GM18861 (cell line): ENCODE results near the gene GPANK1.

Source experiments
- ATAC-seq: cut with Tn5 transposase; IDR thresholded peaks from one replicate; pipeline ENCODE4 v1.9.1; 2021; ENCODE audit not compliant: unreplicated experiment

GPANK1 gene

GRCh38 chr6:31691564-31692108, 26.8 kb upstream of the GPANK1 start:
- no peak for ATAC-seq

GRCh38 chr6:31691078-31691463, 26.3 kb upstream of the GPANK1 start:
- no peak for ATAC-seq

- ATAC-seq, result no peak
Observed at GRCh38 chr6:31690231-31691077, 25.7 kb upstream of the GPANK1 start.

- no peak for ATAC-seq
Observed at GRCh38 chr6:31689249-31690110, 24.7 kb upstream of the GPANK1 start.

GRCh38 chr6:31687860-31688693, 23.3 kb upstream of the GPANK1 start:
- ATAC-seq, result no peak

- ATAC-seq, result no peak
Observed at GRCh38 chr6:31687321-31687720, 22.5 kb upstream of the GPANK1 start.

- ATAC-seq, result no peak
Observed at GRCh38 chr6:31686483-31686882, 21.7 kb upstream of the GPANK1 start.

GRCh38 chr6:31683591-31683990, 18.8 kb upstream of the GPANK1 start:
- no peak for ATAC-seq

GRCh38 chr6:31681135-31681671, 16.4 kb upstream of the GPANK1 start:
- no peak for ATAC-seq

GRCh38 chr6:31680226-31681134, 15.7 kb upstream of the GPANK1 start, which contains the start of gene LY6G5C:
Gene LY6G5C (minus strand): TSS chr6:31681067. CDS start chr6:31680373, 694 bp downstream.
- ATAC-seq, result no peak

- no peak for ATAC-seq
Observed at GRCh38 chr6:31677955-31678354, 13.2 kb upstream of the GPANK1 start.

- ATAC-seq, result no peak
Observed at GRCh38 chr6:31676904-31677303, 12.1 kb upstream of the GPANK1 start.

- no peak for ATAC-seq
Observed at GRCh38 chr6:31676322-31676903, 11.6 kb upstream of the GPANK1 start.

GRCh38 chr6:31669676-31670075, 4.9 kb upstream of the GPANK1 start, which contains the start of gene LY6G5B:
Gene LY6G5B (plus strand): TSS chr6:31669976. CDS start chr6:31670951, 975 bp downstream.
- no peak for ATAC-seq

GRCh38 chr6:31666337-31666965, 1.7 kb upstream of the GPANK1 start:
- no peak for ATAC-seq

- ATAC-seq, result peak; percentile 72
Observed at GRCh38 chr6:31665501-31666336, 922 bp upstream of the GPANK1 start, which contains the start of gene CSNK2B. Gene CSNK2B (plus strand): TSS chr6:31666080. CDS start chr6:31666832, 752 bp downstream.
